AG08395 (cell line): ENCODE data around the gene NFIA.

Experiments used
- DNase-seq: peaks from one replicate; pipeline ENCODE4 v3.0.0; 2012; ENCODE audit warnings: mixed read lengths, low spot score

NFIA gene

GRCh38 chr1:61334718-61335589, 252.6 kb downstream of the NFIA start:
- no peak for DNase-seq

GRCh38 chr1:61337037-61337436, 254.7 kb downstream of the NFIA start:
- DNase-seq = no peak

DNA sequence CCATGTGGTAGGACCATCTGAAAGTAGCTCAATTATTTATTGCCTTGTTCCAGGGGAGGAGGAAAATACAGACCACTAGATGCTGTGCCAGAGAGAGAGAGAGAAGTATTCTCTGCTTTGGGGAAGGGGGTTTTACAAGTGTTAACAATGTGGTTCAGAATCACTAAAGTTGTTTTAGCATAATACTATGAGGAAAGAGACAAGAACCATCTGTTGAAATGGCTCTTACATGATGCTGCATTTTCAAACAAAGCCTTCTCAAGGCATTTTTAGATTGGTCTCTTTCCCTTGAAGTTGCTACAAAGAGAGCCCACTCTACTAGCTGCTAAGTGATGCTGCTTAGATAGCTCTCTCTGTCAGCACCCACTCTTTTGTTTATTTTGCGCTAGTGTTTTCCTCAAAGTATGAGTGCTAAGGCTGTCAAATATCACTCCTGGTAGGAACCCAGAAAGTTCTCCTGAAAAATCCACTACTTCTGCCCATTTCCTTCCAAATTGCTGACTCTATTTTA, 255.1 kb downstream of the NFIA start:
- DNase-seq = no peak

DNA sequence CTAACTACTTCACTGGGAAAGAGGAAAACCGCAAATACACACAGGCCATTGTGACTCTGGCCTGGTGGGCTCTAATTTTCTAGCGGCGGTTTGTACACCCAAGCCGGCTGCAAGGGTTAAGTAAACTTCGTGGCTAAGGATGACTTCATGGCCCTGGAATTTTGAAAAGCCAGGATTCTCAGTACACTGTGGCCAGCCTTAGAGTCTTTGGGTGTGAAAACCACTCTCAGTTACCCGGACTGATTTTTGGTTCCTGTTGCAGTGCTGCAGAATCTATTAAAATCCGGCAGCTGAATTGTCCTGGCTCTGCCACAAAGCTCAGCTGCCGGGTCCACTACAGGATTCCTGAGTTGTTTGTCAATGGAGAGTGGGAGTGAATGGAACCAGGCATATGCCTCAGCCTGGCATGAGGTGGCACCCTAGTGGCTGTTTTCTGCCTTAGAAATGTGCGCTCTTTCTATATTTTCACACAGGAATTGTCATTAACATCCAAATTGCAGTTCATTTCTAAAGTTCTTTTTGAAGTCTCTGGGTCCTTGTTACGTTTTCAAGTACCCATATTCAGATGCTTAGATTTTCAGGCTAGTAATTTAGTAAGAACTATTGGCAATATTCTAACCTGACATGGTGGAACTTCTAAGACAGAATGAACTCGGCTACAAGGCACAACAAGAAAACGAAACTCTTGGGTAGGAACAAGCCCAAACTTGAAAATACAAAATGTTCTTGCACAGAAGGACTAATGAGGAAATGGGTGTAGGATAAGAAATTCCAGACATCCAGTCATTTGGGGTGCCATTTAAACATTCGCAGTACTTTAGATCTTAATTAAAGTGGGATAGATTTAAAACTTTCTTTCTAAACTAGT, 255.9 kb downstream of the NFIA start:
- peak; percentile 90 for DNase-seq

GRCh38 chr1:61338899-61339298, 256.5 kb downstream of the NFIA start:
- no peak for DNase-seq

DNA sequence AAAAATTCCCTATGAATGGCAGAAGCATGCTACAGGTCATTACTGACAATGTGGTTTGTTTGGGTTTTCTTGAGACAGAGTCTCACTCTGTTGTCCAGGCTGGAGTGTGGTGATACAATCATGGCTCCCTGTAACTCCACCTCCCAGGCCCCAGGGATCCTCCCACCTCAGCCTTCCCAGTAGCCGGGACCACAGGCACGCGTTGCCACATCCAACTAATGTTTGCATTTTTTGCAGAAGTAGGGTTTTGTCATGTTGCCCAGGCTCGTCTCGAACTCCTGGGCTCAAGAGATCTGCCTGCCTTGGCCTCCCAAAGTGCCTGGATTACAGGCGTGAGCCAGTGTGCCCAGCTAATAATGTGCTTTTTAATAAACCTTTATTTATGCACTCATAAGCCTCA, 259.1 kb downstream of the NFIA start:
- DNase-seq = no peak

- DNase-seq = no peak
These were observed 261.5 kb downstream of the NFIA start for GRCh38 chr1:61343734-61344420.

GRCh38 chr1:61344696-61345095, 262.3 kb downstream of the NFIA start:
- DNase-seq = no peak

DNA sequence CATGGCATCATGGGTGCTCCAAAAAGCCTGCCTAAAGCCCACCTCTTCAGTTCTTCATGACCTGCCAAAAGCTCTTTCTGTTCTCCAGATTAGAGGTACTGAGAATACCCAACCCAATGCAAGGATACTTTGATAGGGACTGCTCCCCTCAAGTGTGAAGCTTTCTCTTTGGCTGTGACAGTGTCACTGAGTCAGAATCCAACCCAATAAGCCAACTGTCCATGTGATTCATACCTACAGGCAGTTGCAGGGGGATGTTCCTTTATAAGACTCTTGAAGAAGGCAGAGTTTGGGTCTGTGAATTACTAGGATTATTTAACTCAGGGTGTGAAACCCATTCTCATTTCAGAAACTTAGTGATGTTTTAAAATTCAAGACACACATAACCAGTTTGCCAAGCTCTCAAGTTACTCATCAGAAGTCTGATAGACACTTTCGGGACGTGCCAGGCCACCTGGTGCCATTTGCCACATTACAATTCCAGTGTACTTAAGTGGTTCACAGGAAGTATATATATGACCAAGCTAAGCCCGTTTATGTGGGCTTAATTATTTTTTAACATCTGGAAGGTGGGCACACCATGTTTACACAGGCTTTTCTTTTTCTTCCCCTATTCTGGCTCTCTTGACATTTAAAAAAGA, 265.8 kb downstream of the NFIA start:
- no peak for DNase-seq

DNA sequence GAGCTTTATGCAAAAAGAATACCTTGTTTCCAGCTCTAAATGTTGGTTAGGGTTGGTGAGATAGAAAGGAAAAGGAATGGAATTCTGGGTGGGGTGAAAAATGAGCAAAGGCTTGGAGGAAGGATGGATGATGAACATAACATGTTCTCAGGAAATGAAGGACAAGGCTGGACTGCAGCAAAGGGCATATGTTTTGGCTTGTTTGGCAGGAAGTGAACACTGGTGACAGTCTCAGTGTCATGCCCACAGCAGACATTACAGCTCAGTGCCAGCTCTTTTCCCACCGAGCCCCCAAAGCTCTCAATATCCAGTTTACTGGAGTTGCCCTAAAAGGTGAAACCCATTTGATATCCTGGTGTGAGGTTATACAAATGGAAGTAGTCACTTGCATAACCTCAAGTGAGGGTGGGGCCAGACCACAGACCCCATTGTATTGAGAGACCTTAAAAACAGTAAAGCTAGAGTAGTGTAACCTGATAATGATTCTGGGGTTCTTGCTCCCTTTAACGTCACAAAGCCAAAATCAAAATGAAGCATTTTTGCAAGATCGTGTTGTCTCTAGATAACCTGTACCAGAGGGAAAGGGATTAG, 270.6 kb downstream of the NFIA start:
- no peak for DNase-seq

GRCh38 chr1:61353797-61354406, 271.5 kb downstream of the NFIA start:
- DNase-seq = no peak

GRCh38 chr1:61356016-61356415, 273.7 kb downstream of the NFIA start:
- no peak for DNase-seq

DNA sequence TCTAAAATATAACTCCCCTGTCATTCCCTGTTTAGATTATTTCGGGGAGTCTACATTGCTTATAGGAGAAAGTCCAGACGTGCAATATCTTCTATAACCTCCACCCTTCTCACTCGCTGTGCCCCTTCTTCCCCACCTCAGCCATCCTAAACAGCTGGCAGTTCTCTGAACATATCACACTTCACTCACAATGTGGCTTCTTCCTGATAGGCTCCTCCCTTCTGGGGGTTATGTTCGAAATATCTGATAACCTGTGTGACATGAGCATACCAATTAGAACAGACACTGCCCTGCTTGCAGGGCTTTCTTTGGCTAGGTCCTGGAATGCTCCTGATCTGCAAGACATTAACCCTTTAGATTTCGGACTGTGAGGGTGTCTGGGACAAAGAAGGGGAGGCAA, 274.6 kb downstream of the NFIA start:
- DNase-seq = no peak

GRCh38 chr1:61357539-61357938, 275.2 kb downstream of the NFIA start:
- no peak for DNase-seq

GRCh38 chr1:61358770-61359455, 276.6 kb downstream of the NFIA start:
- no peak for DNase-seq

DNA sequence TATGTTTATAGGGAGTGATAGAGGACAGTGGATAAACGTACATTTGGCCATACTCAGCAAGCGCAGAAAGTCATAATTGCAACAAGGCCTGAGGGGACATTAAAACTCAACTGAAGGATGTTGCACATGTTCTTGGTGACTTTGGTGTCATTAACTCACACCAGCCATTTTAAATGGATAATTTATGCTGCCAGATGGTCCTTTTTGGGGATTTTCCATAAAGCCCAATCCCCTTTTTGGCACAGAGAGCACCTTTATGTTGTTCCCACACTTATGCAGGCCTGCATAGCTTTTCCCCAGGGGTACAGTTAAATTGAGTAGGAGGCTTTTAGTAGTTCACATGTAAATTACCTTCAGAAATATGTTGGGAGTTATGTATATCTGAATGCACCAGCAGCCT, 279.6 kb downstream of the NFIA start:
- DNase-seq = no peak

- no peak for DNase-seq
These were observed 280.0 kb downstream of the NFIA start for GRCh38 chr1:61362351-61362750.

DNA sequence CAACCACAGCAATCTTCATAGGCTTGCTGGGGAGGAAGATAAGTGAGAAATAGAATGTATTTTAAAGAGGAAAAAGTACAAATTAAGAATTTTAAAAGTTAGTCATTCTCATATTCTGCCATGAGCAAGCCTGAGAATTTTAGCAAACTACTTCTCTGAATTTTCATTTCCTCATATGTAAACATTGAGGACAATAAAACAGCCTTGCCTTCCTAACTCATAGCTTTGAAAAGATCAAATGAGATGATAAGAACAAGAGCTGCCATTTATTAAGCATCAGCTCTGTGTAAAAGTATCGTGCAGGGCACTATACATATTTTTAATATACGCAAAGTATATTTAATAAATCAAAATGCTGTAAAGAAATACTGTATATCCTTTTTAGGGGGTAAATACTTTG, 286.0 kb downstream of the NFIA start:
- no peak for DNase-seq

- no peak for DNase-seq
These were observed 286.5 kb downstream of the NFIA start for GRCh38 chr1:61368876-61369275.

DNA sequence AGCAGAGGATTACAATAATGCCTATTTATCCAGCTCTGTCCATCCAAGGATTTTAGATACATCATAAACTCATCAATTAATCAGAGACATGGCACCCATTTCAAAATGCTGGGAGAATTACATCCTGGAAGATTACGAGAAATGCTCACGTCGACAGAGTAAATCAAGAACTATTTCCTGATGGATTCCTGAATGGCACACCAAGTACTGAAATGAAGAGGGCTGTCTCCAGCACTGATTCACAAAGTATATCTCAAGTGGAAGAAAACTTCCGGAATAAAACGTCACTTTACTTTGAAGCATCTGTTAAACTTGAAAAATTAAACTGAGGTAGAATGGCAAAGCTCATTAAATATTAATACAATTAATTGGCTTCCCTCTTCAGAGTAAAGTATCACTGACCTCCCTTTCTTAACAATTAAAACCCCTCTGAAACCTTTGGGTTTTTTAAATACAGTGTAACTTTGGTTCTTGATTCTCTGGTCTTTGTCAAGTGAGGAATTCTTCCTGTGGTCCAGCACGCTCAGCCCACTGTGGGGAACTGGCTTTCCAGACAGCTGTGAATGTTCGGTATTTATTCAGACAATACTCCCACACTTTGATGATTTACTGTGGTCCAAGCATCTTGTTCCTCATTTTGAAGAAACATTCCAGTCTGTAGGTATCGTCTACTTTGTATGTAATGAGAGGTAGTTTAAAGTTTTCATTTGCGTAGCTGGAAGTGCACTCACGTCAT, 288.0 kb downstream of the NFIA start:
- DNase-seq = no peak
